SK-N-SH treated with all-trans-retinoic acid at 6 μM for 48 hours (cell line): ENCODE data around the gene SVIL.

Source experiments
- ARNTL ChIP-seq: fragments of 450-650 bp; formaldehyde crosslinking; IDR thresholded peaks from 2 replicates; pipeline ENCODE4 v1.5.0; 2020; ENCODE audit warnings: low read depth, mild to moderate bottlenecking, moderate library complexity, borderline replicate concordance
- BACH2 ChIP-seq: fragments of 250-450 bp; sonication (Bioruptor Pico); IDR thresholded peaks from 2 replicates; pipeline ENCODE4 v1.9.0; 2021; ENCODE audit warnings: mild to moderate bottlenecking, borderline replicate concordance
- PPARA ChIP-seq: fragments of 250-450 bp; sonication (Bioruptor Pico); IDR thresholded peaks from 2 replicates; pipeline ENCODE4 v1.5.0; 2020; ENCODE audit warnings: mild to moderate bottlenecking, borderline replicate concordance
- RARB ChIP-seq: fragments of 250-450 bp; sonication (Bioruptor Pico); IDR thresholded peaks from 2 replicates; pipeline ENCODE4 v1.8.0; 2021; ENCODE audit warnings: mild to moderate bottlenecking, moderate library complexity
- SNAI2 ChIP-seq: fragments of 250-450 bp; sonication (Bioruptor Pico); IDR thresholded peaks from 2 replicates; pipeline ENCODE4 v1.5.0; 2020; ENCODE audit warnings: mild to moderate bottlenecking, moderate library complexity
- TOX ChIP-seq: fragments of 250-450 bp; sonication (Bioruptor Pico); IDR thresholded peaks from 2 replicates; pipeline ENCODE4 v1.8.0; 2021; ENCODE audit warnings: mild to moderate bottlenecking, moderate library complexity, borderline replicate concordance
- ZC3H10 ChIP-seq: fragments of 250-450 bp; sonication (Bioruptor Pico); IDR thresholded peaks from 2 replicates; pipeline ENCODE4 v1.5.1; 2021; ENCODE audit warnings: mild to moderate bottlenecking, moderate library complexity
- ZFP30 ChIP-seq: fragments of 450-650 bp; formaldehyde crosslinking; IDR thresholded peaks from 2 replicates; pipeline ENCODE4 v1.5.0; 2022; ENCODE audit warnings: mild to moderate bottlenecking, moderate library complexity
- TF ChIP-seq, protein P1 (sequence below): fragments of 250-450 bp; sonication (Bioruptor Pico); IDR thresholded peaks from 2 replicates; pipeline ENCODE4 v1.5.0; 2020; ENCODE audit warnings: mild to moderate bottlenecking, moderate library complexity

DNA sequence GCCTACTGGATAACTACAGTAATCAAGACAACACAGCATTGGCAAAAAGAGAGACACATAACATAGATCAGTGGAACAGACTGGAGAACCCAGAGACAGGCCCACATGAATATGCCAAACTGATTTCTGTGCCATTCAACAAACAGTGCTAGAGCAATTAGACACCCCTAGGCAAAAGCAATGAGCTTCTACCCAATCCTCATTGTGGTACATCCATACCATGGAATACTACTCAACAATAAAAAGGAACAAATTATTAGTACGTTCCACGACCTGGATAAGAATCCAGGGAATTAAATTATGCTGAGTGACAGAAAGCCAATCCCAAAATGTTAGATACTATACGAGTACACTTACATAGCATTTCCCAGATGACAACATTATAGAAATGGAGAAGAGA lies 2.8 kb upstream of the SVIL start:
- TF ChIP-seq ARNTL (CRISPR knock-in tag) (no peak), ZFP30 (CRISPR knock-in tag) (no peak), PPARA (no peak), RARB (CRISPR knock-in tag) (no peak), ZC3H10 (CRISPR knock-in tag) (no peak), SNAI2 (CRISPR knock-in tag) (no peak), BACH2 (CRISPR knock-in tag) (no peak), TOX (CRISPR knock-in tag) (no peak)
- TF ChIP-seq, protein P1, sequence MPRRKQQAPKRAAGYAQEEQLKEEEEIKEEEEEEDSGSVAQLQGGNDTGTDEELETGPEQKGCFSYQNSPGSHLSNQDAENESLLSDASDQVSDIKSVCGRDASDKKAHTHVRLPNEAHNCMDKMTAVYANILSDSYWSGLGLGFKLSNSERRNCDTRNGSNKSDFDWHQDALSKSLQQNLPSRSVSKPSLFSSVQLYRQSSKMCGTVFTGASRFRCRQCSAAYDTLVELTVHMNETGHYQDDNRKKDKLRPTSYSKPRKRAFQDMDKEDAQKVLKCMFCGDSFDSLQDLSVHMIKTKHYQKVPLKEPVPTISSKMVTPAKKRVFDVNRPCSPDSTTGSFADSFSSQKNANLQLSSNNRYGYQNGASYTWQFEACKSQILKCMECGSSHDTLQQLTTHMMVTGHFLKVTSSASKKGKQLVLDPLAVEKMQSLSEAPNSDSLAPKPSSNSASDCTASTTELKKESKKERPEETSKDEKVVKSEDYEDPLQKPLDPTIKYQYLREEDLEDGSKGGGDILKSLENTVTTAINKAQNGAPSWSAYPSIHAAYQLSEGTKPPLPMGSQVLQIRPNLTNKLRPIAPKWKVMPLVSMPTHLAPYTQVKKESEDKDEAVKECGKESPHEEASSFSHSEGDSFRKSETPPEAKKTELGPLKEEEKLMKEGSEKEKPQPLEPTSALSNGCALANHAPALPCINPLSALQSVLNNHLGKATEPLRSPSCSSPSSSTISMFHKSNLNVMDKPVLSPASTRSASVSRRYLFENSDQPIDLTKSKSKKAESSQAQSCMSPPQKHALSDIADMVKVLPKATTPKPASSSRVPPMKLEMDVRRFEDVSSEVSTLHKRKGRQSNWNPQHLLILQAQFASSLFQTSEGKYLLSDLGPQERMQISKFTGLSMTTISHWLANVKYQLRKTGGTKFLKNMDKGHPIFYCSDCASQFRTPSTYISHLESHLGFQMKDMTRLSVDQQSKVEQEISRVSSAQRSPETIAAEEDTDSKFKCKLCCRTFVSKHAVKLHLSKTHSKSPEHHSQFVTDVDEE (CRISPR knock-in tag): no peak
